Activated CD4-positive, alpha-beta T cell treated with anti-CD3 and anti-CD28 coated beads for 4 hours (primary cell): ENCODE measurements around the gene CDH4.
"Not testable (repeated sequence)": the region's sequence is repeated elsewhere in the genome, so short reads cannot be mapped to it uniquely, and the experiment has no call there.

Source experiments
- DNase-seq, 2 donors: peaks; one replicate each; pipeline ENCODE4 v3.0.0-alpha.2; 2020

CDH4 gene

GRCh38 chr20:61932199-61932592, 680.1 kb downstream of the CDH4 start:
- DNase-seq: no peak

GRCh38 chr20:61932711-61933480, 680.8 kb downstream of the CDH4 start:
- DNase-seq: no peak

- no peak for DNase-seq
Observed at GRCh38 chr20:61933481-61933950, 681.5 kb downstream of the CDH4 start.

- DNase-seq: no peak
Observed at GRCh38 chr20:61933951-61934715, 682.1 kb downstream of the CDH4 start.

- no peak for DNase-seq
Observed at GRCh38 chr20:61934716-61935530, 682.9 kb downstream of the CDH4 start.

GRCh38 chr20:61935926-61936700, 684.1 kb downstream of the CDH4 start:
- DNase-seq: no peak

- DNase-seq: no peak
Observed at GRCh38 chr20:61936701-61937131, 684.7 kb downstream of the CDH4 start.

- DNase-seq: no peak
Observed at GRCh38 chr20:61937146-61937962, 685.3 kb downstream of the CDH4 start.

- no peak for DNase-seq
Observed at GRCh38 chr20:61937963-61938838, 686.1 kb downstream of the CDH4 start.

GRCh38 chr20:61938839-61939690, 687.0 kb downstream of the CDH4 start:
- DNase-seq: no peak

- no peak for DNase-seq
Observed at GRCh38 chr20:61939691-61940360, 687.8 kb downstream of the CDH4 start.

- DNase-seq: no peak
Observed at GRCh38 chr20:61940491-61940890, 688.4 kb downstream of the CDH4 start.

- no peak for DNase-seq
Observed at GRCh38 chr20:61940976-61941720, 689.1 kb downstream of the CDH4 start.

- no peak for DNase-seq
Observed at GRCh38 chr20:61941721-61942405, 689.8 kb downstream of the CDH4 start.

GRCh38 chr20:61942526-61942925, 690.5 kb downstream of the CDH4 start:
- no peak for DNase-seq

- not testable (repeated sequence) for DNase-seq
Observed at GRCh38 chr20:61944967-61945366, 692.9 kb downstream of the CDH4 start.

GRCh38 chr20:61945495-61945894, 693.4 kb downstream of the CDH4 start:
- DNase-seq: not testable (repeated sequence)
